Measurements from ENCODE around the gene AMOTL2.

AMOTL2 gene

DNA sequence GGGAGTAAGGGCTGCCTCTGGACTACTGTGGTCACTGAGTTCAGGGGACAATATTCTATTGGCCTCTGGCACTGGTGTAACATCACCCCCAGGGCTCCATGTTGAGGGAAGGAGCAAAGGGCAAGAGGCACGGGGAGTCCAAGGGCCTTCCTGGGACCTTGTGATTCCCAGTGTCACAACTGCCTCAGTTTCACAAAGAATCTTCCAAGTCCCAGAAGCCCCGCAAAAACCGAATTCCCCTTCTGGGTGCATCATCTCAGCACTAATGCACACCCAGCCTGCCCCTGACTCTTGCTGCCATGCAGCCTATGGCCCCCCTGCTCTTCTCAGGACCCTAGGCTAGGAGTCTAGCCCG, 5.5 kb downstream of the AMOTL2 start:
- DNase-seq (ENCODE audit: extremely low read depth, low read depth), result no peak
- TF ChIP-seq, protein P1, sequence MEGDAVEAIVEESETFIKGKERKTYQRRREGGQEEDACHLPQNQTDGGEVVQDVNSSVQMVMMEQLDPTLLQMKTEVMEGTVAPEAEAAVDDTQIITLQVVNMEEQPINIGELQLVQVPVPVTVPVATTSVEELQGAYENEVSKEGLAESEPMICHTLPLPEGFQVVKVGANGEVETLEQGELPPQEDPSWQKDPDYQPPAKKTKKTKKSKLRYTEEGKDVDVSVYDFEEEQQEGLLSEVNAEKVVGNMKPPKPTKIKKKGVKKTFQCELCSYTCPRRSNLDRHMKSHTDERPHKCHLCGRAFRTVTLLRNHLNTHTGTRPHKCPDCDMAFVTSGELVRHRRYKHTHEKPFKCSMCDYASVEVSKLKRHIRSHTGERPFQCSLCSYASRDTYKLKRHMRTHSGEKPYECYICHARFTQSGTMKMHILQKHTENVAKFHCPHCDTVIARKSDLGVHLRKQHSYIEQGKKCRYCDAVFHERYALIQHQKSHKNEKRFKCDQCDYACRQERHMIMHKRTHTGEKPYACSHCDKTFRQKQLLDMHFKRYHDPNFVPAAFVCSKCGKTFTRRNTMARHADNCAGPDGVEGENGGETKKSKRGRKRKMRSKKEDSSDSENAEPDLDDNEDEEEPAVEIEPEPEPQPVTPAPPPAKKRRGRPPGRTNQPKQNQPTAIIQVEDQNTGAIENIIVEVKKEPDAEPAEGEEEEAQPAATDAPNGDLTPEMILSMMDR (IDR thresholded peaks at IDR 0.05; ENCODE audit: low read depth, low read length, missing control alignments), result no peak
- no peak overlapping the region for H3K4me3 ChIP-seq (replicated peaks; ENCODE audit: low read depth, low read length)

DNA sequence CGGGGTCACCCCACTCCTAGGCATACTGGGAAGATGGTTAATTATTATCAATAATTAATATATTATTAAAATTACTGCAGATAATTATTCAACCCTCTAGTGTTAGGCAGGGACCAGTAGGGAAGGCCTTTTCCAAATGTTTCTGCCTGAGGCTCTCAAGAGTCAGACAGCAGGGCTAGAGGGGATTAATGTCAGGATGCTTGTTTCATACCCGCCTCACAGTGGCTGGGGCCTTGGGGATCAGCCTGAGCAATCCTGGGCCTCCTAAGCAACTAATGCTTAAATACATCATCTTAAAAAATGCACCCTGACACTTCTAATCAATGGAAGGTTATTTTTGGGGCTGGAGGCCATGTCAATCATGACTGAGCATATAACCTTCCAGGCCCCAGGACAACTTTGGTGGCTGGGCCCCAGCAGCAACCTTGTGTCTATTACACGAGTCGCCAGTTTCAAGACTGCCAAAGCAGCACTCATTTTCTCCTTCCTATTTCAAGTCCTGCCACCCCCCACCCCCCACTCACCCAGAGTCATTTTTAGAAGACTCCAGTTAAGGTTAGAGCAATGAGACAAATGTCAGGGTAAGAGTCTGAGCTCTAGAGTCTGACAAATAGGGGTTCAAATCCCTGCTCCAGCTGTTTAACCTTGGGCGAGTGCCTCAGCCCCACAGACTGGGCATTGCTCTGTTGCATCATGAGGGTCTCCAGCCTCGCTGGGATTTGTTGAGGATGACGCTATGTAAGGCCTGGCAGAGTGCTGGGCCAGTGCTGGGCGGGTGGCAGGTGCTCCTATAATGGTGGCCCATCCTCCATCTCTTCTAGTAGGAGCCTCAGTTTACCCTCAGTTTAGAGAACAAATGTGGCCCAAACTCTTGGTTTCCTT, 6.1 kb downstream of the AMOTL2 start:
- H3K4me3 ChIP-seq (replicated peaks; ENCODE audit: low read depth, low read length), result no peak overlapping the region
- no peak for DNase-seq (ENCODE audit: extremely low read depth, low read depth)
- TF ChIP-seq, protein P1 (IDR thresholded peaks at IDR 0.05; ENCODE audit: low read depth, low read length, missing control alignments), result no peak

GRCh38 chr3:134366928-134367811, 7.1 kb downstream of the AMOTL2 start:
- no peak overlapping the region for H3K4me3 ChIP-seq (replicated peaks; ENCODE audit: low read depth, low read length)
- TF ChIP-seq, protein P1 (IDR thresholded peaks at IDR 0.05; ENCODE audit: low read depth, low read length, missing control alignments), result peak; percentile 16
- no peak for DNase-seq (ENCODE audit: extremely low read depth, low read depth)

DNA sequence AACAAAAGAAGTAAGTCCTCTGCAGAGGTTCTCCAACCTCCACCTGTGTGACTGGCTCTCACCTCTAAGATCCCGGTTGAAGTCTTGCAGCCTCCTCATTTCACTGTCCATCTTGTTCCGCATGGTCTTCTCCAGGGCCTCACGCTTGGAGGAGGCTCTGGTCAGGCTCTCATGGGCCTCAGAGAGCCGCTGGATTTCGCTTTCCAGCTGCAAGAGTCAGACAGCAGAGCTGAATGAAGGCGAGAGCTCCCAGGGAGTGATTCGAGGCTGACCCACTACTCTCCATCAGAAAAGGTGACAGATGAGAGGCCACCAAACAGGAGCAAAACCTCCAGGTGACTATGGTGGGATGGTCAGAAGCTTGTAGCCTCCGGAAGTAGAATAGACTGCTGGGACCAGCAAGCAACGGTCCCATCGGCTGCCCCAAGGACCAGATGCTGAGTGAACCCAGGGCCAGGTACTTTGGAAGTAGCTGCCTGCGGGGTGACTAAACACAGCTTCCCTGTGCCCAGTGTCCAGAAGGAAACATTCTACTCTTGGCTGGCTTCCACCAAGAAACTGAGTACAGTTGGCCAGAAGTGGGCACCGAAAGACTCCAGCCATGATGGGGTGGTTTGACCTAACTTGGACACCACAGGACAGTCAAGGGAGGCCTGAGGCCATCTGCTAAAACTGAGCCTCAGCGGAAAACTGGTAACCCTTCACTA, 7.9 kb downstream of the AMOTL2 start:
- DNase-seq (ENCODE audit: extremely low read depth, low read depth), result no peak
- no peak overlapping the region for H3K4me3 ChIP-seq (replicated peaks; ENCODE audit: low read depth, low read length)
- TF ChIP-seq, protein P1 (IDR thresholded peaks at IDR 0.05; ENCODE audit: low read depth, low read length, missing control alignments), result no peak

DNA sequence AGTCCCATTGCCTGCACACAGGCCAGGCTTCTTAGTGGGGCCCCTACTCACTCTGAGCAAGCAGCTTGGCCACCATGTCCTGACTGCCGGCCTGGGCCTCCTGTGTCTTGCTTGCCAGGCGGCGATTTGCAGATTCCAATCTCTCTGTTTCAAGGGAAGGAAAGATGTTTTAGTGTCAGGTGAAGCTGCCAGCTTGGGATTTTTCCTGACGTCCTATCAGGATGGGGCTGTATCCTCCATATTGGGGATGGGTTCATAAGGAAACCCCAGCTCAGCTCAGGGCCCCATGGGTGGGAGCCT, 8.5 kb downstream of the AMOTL2 start:
- no peak overlapping the region for H3K4me3 ChIP-seq (replicated peaks; ENCODE audit: low read depth, low read length)
- DNase-seq (ENCODE audit: extremely low read depth, low read depth), result no peak
- TF ChIP-seq, protein P1 (IDR thresholded peaks at IDR 0.05; ENCODE audit: low read depth, low read length, missing control alignments), result no peak

GRCh38 chr3:134364936-134365765, 9.1 kb downstream of the AMOTL2 start:
- TF ChIP-seq, protein P1 (IDR thresholded peaks at IDR 0.05; ENCODE audit: low read depth, low read length, missing control alignments), result no peak
- H3K4me3 ChIP-seq (replicated peaks; ENCODE audit: low read depth, low read length), result no peak overlapping the region
- DNase-seq (ENCODE audit: extremely low read depth, low read depth), result no peak

Measured in HFF-Myc (cell line).